Smooth muscle cell (in vitro differentiated cells): ENCODE measurements around the gene KRTAP1-3. TPM values are rescaled to one million over a fixed set of nuclear protein-coding genes. Genes with fewer than 3 reads are reported as not detected.
"Not testable (repeated sequence)": the region's sequence is repeated elsewhere in the genome, so short reads cannot be mapped to it uniquely, and the experiment has no call there.

Experiments
- DNase-seq: peaks from one replicate; lab custom pipeline; 2025; ENCODE audit not compliant: unreplicated experiment; lab: John Stamatoyannopoulos, UW
- H2AFZ ChIP-seq: fragments of 200-600 bp; sonication (generic); 2 replicates; pipeline ENCODE4 v1.6.0; 2016; ENCODE audit warnings: antibody characterized with exemption, low read depth, mild to moderate bottlenecking
- H3F3A ChIP-seq: fragments of 200-600 bp; sonication (generic); 2 replicates; pipeline ENCODE4 v1.6.0; 2017; ENCODE audit warnings: antibody characterized with exemption, low read depth
- H3K27ac ChIP-seq: fragments of 200-600 bp; sonication (generic); 2 replicates; pipeline ENCODE4 v1.5.1; 2016; ENCODE audit warnings: low read depth, mild to moderate bottlenecking
- H3K27me3 ChIP-seq: fragments of 200-600 bp; sonication (generic); 2 replicates; pipeline ENCODE4 v1.6.1; 2016; ENCODE audit warnings: low read depth, mild to moderate bottlenecking
- H3K36me3 ChIP-seq: fragments of 200-600 bp; sonication (generic); 2 replicates; pipeline ENCODE4 v1.5.1; 2016; ENCODE audit warnings: low read depth
- H3K4me1 ChIP-seq: fragments of 200-600 bp; sonication (generic); 2 replicates; pipeline ENCODE4 v1.5.1; 2016; ENCODE audit warnings: low read depth
- H3K4me2 ChIP-seq: fragments of 200-600 bp; sonication (generic); 2 replicates; pipeline ENCODE4 v1.6.0; 2016; ENCODE audit warnings: mild to moderate bottlenecking
- H3K4me3 ChIP-seq: fragments of 200-600 bp; sonication (generic); 2 replicates; pipeline ENCODE4 v1.5.1; 2016; ENCODE audit warnings: mild to moderate bottlenecking
- H3K79me2 ChIP-seq: fragments of 200-600 bp; sonication (generic); 2 replicates; pipeline ENCODE4 v1.6.0; 2016; ENCODE audit warnings: low read depth, mild to moderate bottlenecking
- H3K9ac ChIP-seq: fragments of 200-600 bp; sonication (generic); 2 replicates; pipeline ENCODE4 v1.6.0; 2016; ENCODE audit warnings: low read depth
- H3K9me3 ChIP-seq: fragments of 200-600 bp; sonication (generic); replicated peaks from 2 replicates; pipeline ENCODE4 v1.5.1; 2016; ENCODE audit warnings: low read depth
- H4K20me1 ChIP-seq: fragments of 200-600 bp; sonication (generic); 2 replicates; pipeline ENCODE4 v1.6.0; 2016; ENCODE audit warnings: low read depth
- WGBS: methylation state at CpG from one replicate; pipeline ENCODE4 v1.1.7; 2016; ENCODE audit warnings: low lambda C conversion rate; 5-methylcytosine and 5-hydroxymethylcytosine counted together
- polyA plus RNA-seq: library from polyadenylated mRNA; unstranded; fragments of >200 nt; fragmentation: Nextera tagmentation; extraction: Ambion mirVana; gene quantifications from 2 replicates; pipeline ENCODE4 v1.2.1, GENCODE V29; 2016
- total RNA-seq: library from RNA; depleted of rRNA; stranded (reverse); fragments of >200 nt; gene quantifications from 2 replicates; pipeline ENCODE4 v1.2.3, GENCODE V29; 2014
- TF ChIP-seq, protein P1 (sequence below): fragments of 200-600 bp; sonication (generic); IDR thresholded peaks from 2 replicates; pipeline ENCODE4 v1.5.1; 2017; ENCODE audit warnings: borderline replicate concordance, mild to moderate bottlenecking, antibody characterized with exemption; ENCODE audit not compliant: insufficient read depth, poor library complexity, severe bottlenecking

Gene KRTAP1-3
- not detected in 2 replicates for total RNA-seq
- polyA plus RNA-seq: not detected in 2 replicates

GRCh38 chr17:41034346-41034935 lies at the start of gene KRTAP1-3:
Gene KRTAP1-3 (minus strand): TSS chr17:41034874. CDS start chr17:41034821, 53 bp downstream.
- H3K27ac ChIP-seq, H3K4me1 ChIP-seq, H3K4me2 ChIP-seq, H3K79me2 ChIP-seq, DNase-seq, H4K20me1 ChIP-seq, H3K9ac ChIP-seq, H3K9me3 ChIP-seq, H3K4me3 ChIP-seq, H3K27me3 ChIP-seq, H3F3A ChIP-seq, H3K36me3 ChIP-seq, H2AFZ ChIP-seq: not testable (repeated sequence)
- 97% methylated on average over 10 of the region's 10 CpGs for WGBS

GRCh38 chr17:41084100-41084856 lies 49.6 kb upstream of the KRTAP1-3 start, which contains the start of gene KRTAP4-7:
Gene KRTAP4-7 (plus strand): TSS chr17:41084150. CDS start chr17:41084207, 57 bp downstream.
- H3K36me3 ChIP-seq, H3K9me3 ChIP-seq, H3K4me1 ChIP-seq, H3K9ac ChIP-seq, DNase-seq, H4K20me1 ChIP-seq, H3K4me3 ChIP-seq, H2AFZ ChIP-seq, H3K79me2 ChIP-seq, H3F3A ChIP-seq, H3K27me3 ChIP-seq: not testable (repeated sequence)
- 93% methylated on average over 14 of the region's 14 CpGs for WGBS
- Histone ChIP-seq H3K4me2 (peak within 1 kb of the TSS; percentile 68), H3K27ac (peak within 1 kb of the TSS; percentile 57)

DNA sequence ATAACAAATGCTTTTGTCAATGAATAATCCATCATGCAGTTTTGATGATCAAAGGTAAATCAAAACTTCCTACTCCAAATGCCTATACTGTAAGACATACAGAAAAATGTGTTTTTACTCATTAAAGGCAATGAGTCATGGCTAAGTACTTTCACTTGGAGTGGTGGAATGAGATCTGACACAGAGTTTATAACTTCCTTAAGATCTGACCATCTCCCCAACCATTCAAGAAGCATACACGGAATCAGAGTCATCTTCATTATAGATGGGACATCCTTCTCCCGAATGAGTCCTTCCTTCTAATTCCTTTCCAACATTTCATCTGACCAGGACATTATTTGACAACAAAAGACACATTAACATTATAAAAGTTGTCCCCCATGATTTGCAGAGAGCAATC lies 48.8 kb upstream of the KRTAP1-3 start:
- not testable (repeated sequence) for H3K27ac ChIP-seq

DNA sequence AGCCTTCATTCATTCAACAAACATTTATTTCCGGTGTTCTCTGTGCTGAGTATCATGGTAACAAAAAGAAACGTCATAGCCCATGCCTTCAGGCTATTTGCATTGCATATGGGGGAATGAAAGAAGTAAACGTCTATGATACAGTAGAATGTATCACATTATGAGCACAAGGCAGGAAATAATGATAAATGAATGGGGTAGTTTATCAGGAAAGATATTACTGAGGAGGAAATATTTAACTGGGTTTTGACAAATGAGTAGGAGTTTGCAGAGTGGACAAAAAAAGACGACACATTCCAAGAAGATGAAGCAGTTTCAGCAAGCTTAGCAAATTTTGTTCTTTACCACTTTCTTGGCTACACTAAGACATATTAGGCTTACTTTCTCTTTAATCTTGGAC lies 48.0 kb upstream of the KRTAP1-3 start:
- Histone ChIP-seq H3K27me3 (no peaks in the 10 kb centered on the region), H3K4me1 (peaks cover 5% of the 10 kb centered on the region), H2AFZ (no peak overlapping the region), H3K9me3 (no peaks in the 10 kb centered on the region), H4K20me1 (no peaks in the 10 kb centered on the region), H3K9ac (no peak overlapping the region), H3K27ac (peak overlapping the region; percentile 57), H3F3A (peaks cover 6% of the 10 kb centered on the region), H3K36me3 (no peaks in the 10 kb centered on the region), H3K79me2 (no peaks in the 10 kb centered on the region), H3K4me3 (no peak overlapping the region), H3K4me2 (peak overlapping the region; percentile 68)
- TF ChIP-seq, protein P1, sequence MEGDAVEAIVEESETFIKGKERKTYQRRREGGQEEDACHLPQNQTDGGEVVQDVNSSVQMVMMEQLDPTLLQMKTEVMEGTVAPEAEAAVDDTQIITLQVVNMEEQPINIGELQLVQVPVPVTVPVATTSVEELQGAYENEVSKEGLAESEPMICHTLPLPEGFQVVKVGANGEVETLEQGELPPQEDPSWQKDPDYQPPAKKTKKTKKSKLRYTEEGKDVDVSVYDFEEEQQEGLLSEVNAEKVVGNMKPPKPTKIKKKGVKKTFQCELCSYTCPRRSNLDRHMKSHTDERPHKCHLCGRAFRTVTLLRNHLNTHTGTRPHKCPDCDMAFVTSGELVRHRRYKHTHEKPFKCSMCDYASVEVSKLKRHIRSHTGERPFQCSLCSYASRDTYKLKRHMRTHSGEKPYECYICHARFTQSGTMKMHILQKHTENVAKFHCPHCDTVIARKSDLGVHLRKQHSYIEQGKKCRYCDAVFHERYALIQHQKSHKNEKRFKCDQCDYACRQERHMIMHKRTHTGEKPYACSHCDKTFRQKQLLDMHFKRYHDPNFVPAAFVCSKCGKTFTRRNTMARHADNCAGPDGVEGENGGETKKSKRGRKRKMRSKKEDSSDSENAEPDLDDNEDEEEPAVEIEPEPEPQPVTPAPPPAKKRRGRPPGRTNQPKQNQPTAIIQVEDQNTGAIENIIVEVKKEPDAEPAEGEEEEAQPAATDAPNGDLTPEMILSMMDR: no peak
- 41% methylated on average over 4 of the region's 4 CpGs for WGBS
- no peak for DNase-seq

More for the DNA sequence above, 48.8 kb upstream of the KRTAP1-3 start:
- DNase-seq, H4K20me1 ChIP-seq, H3K4me3 ChIP-seq, H2AFZ ChIP-seq, H3K4me1 ChIP-seq, H3K9me3 ChIP-seq, H3K79me2 ChIP-seq, H3K27me3 ChIP-seq, H3K9ac ChIP-seq, H3K36me3 ChIP-seq, H3F3A ChIP-seq: not testable (repeated sequence)
- WGBS: 19% methylated on average over 2 of the region's 2 CpGs
- H3K4me2 ChIP-seq: peak overlapping the region; percentile 68

- H4K20me1 ChIP-seq: no peaks in the 10 kb centered on the region
- no peak overlapping the region for H3K4me3 ChIP-seq
- H3K79me2 ChIP-seq: no peaks in the 10 kb centered on the region
- no peaks in the 10 kb centered on the region for H3K36me3 ChIP-seq
- H3K27ac ChIP-seq: no peak overlapping the region
- H3K9ac ChIP-seq: no peak overlapping the region
- H3K27me3 ChIP-seq: no peaks in the 10 kb centered on the region
- TF ChIP-seq, protein P1: no peak
- H3F3A ChIP-seq: no peaks in the 10 kb centered on the region
- H3K4me1 ChIP-seq: no peaks in the 10 kb centered on the region
- no peaks in the 10 kb centered on the region for H3K9me3 ChIP-seq
- H2AFZ ChIP-seq: no peak overlapping the region
- H3K4me2 ChIP-seq: no peak overlapping the region
- no peak for DNase-seq
Observed at GRCh38 chr17:41076788-41077187, 42.1 kb upstream of the KRTAP1-3 start.
